ENCODE data around the gene ARMS2.
A peak's percentile ranks its signal among the peaks of the same experiment; 100 is the strongest.

ARMS2 gene

DNA sequence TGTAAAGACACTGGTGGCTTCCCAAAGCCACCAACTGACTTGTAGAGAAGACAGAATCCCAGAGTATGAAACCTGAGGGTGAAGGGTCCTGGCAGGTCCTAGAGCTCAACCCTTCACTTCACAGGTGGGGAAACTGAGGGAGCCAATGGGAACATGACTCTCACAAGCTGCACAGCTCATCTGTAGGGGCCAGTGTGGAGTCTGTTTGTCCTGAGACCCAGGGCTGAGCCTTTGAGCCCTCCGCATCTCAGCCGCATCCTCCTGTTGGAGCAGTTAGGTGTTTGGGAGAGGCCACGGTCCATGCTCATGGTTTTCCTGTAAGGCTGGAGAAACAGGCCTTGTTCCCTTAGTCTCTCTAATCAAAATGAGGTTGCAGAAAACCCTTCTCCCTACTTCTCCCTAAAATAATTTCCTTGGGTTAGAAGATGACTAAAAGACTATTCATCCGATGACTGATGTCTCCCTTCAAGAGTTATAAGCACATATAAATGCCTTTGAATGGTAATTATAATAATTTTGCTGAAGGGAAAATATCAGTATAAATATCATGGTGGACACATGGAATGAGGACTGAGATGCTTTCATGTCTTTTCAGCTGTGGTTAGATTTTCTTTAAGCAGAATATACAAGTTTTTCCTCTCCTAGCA is 17.2 kb downstream of the ARMS2 start:
- no peak for DNase-seq (ENCODE audit: low read depth in 2 of 2)

- DNase-seq (ENCODE audit: low read depth in 2 of 2): no peak
Measured at GRCh38 chr10:122473116-122473515, 18.7 kb downstream of the ARMS2 start.

DNA sequence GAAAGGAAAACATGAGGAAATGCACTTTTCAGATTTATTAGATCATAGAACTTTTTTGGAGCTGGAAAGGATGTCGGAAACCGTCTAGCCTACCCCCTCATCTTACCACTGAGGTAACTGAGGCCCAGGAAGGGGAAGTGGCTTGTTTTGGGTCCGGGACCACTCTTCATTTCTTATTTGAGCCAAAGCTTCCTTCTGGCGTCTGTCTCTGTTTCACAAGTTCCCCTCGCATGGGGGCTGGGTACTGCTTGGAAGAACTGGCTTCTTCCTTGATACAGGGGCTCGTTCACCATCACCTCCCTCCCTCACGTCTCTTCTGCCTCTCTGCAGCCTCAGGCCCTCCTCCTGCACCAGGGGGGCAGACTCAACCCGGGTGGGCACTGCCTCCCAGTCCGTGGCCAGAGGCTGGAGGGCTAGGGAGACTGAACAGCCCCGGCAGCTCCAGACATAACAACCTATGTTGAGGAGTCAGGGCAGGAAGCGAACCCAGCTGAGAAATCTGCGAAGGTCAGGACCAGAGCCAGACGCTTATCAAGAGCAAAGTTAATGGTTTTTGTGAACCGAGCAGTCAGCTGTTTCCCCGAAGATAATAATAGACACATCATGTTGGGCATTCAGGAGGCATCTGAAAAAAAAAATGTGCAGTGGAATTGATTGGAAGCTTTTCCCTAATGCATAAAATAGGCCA is 19.8 kb downstream of the ARMS2 start:
- DNase-seq (ENCODE audit: low read depth in 2 of 2): no peak

GRCh38 chr10:122475100-122475499 is 20.6 kb downstream of the ARMS2 start:
- no peak for DNase-seq (ENCODE audit: low read depth in 2 of 2)

DNA sequence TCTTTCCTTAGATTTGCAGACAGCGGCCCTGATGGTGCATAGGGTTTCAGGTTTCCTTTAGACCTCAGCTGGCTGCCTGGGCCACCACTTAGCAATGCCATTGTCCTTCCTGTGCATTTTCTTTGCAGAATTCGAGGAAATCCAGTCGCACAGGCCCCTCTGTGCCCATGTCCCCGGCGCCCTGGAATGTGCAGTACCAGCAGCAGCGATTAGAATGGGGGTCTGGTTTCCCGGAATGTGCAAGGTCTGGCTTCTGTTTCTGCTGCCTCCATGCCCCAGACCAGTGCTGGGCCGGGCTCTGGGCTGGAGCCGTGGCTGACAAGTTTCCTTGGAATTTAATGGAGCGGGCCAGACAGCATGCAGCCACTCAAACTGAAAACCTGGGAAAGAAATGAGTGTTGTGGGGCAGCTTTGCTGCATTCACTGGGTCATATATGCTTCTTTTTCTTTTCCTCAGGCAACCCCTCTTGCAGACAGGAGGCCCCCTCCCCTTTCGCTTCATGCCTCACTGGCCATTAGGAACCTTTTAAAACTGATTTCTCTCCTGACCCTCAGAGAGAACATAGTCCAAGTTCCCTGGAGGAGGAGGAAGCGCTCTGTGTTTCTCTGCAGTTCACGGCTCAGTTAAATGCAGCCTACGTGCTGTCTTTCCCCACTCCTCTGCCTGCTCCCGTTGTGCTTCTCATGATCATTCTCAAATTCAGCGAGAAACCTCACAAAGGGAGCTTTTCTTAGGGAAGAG is 21.3 kb downstream of the ARMS2 start:
- DNase-seq (ENCODE audit: low read depth in 2 of 2): no peak

DNA sequence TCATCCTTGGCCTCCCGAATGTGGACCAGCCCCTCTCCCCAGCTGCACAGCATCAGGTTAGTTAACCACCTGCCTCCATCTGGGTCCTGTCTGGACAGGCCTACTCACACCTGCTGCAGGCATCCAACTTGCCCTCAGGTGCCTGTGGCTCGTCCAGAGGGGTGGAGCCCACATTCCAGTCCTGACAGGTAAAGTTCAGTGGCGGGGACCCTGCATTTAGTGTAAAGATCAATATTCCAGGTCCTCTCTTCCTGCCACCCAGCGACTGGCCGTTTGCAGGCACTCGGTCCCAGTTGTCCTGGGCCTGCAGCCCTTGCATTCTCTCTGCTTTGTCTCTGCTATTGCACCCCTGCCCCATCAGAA is 21.9 kb downstream of the ARMS2 start:
- DNase-seq (ENCODE audit: low read depth in 2 of 2): no peak

DNA sequence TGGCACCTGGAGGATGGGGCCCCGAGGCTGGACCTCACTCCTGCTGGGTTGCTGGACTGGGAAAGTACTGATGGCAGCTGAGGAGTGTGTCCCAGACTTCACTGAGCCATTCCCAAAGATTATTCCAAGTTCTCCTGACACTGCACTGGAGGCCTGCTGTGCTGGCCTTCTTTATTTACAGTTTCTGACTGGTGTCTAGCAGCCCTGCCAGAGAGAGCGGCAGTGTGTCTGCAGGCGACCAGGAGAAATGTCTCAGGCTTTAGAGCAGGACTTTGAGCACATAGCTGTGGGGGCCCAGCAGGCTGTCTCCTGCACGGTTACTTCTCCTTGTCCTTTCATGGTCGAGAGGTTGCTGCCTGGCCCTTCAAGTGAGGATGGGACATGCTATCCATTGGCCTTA is 23.0 kb downstream of the ARMS2 start:
- DNase-seq (ENCODE audit: low read depth in 2 of 2): no peak

DNA sequence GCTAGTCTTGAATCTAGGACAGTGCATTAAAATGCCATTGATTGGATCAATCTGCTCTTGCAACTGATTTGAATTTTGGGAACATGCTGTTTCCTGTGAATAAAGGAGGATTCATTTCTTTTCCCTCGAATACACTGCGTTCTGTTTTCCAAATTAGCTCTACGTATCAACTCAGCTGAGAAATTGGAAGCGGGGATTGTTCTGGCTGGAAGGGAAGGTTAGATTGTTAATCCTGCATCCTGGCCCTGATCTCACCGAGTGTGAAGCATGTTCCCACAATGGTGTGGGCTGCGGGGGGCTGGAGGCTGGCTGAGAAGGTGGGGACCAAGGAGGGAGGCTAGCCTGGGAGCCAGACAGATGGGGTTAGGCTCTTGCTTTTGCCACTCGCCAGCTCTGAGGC is 24.5 kb downstream of the ARMS2 start:
- DNase-seq (ENCODE audit: low read depth in 2 of 2): no peak

DNA sequence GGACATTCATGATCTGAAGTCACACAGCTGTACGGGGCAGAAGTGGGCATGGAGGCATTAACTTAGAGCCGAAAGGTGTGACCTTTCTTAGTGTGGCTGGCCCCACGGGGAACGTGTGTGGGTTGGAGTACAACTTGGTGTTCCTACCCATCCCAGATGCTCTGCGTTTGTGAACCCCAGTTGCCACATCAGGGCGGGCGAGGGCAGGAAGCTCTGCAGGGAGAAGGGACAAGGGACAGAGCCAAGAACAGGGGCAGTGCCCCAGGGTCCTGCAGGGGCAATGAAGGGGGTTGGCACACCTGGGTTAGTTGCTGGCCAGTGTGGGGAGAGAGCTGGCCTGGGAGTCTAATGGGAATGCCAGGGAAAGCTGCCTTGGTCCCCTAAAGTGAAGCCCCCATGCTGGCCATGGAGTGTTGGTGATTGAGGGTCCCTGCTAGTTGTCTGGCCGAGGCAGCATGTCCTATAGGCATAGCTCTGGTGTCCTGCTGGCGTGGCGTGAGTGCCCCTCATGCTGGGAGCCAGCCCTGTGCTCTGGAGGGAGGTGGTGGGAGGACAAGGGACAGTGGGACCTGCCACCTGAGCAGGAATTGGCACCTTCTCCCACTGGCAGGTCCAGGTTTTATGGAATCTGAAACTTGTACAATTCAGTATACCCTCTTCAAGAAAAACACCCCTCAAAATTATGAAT is 25.8 kb downstream of the ARMS2 start:
- no peak for DNase-seq (ENCODE audit: low read depth in 2 of 2)

GRCh38 chr10:122481296-122482056 is 27.0 kb downstream of the ARMS2 start:
- no peak for DNase-seq (ENCODE audit: low read depth in 2 of 2)

- no peak for DNase-seq (ENCODE audit: low read depth in 2 of 2)
Measured at GRCh38 chr10:122484276-122485060, 30.0 kb downstream of the ARMS2 start.

DNA sequence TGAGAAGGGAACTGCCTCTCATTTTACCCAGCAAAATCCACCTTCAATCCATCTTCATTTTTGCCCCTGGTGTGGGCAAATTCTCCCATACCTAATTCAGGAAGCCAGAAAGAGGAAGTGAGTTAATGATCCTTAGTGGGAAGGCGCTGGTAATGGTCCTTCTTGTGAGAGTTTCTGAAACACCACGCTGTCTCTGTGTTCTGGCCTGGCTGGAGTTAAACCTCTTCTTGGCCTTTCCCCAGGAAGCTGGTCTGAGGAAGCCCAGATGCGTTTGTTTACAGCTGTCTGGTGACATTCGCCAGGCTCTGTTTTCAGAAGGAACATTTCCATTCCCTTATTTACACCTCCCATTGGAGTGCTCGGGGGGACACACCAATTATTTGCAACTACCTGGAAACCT is 31.2 kb downstream of the ARMS2 start:
- DNase-seq (ENCODE audit: low read depth in 2 of 2): no peak

DNA sequence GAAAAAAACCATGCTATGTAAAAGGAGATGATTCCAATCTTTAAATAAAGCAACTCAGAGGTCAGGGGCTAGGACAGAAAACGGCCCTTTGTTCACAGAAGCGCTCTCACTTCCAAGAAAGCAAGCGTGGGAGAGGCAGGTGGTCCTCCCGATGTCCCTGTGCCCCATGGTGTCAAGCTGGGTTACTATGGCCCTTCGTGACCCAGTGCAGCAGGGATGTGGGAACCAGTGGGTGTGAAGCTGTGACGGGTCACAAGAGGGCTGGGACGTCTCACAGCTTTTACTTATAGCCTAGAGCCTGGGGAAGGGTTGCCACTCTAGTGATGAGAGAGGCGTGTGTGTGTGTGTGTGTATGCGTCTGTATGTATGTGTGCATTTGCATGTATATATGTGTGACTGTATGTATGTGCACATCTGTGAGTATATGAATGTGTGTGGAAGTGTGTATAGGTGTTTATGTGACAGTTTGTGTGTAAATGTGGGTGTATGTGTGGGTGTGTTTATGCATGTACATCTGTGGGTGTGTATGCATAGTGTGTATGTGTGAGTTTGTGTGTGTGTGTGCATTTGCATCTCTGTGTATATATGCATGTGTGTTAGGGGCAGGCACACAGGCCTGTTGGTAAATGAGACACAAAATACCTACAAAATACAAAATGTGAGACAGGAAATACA is 32.1 kb downstream of the ARMS2 start:
- no peak for DNase-seq (ENCODE audit: low read depth in 2 of 2)

- DNase-seq (ENCODE audit: low read depth in 2 of 2): no peak
Measured at GRCh38 chr10:122487174-122487765, 32.8 kb downstream of the ARMS2 start.

DNA sequence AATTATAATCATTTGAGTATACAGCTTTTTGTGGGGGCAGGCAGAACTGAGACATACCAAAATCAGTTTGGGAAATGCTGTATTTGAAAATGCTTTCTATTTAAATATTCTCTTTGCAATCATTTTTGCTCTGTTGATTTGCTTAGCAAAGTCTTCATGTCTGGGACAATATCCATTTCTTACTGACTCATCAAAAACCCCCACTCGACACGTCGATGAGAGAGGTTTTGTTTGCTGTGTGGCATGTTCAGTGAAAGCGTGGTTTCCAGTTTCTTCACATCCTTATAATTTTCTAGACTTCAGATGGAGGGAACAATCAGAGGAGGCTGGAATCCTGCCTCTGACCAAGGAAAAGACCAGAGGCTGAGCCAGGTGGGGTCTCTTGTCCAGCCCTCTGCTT is 35.8 kb downstream of the ARMS2 start:
- DNase-seq (ENCODE audit: low read depth in 2 of 2): no peak

- peak; percentile 22 to 26 for DNase-seq (ENCODE audit: low read depth in 2 of 2)
Measured at GRCh38 chr10:122490786-122491680, 36.6 kb downstream of the ARMS2 start.

DNA sequence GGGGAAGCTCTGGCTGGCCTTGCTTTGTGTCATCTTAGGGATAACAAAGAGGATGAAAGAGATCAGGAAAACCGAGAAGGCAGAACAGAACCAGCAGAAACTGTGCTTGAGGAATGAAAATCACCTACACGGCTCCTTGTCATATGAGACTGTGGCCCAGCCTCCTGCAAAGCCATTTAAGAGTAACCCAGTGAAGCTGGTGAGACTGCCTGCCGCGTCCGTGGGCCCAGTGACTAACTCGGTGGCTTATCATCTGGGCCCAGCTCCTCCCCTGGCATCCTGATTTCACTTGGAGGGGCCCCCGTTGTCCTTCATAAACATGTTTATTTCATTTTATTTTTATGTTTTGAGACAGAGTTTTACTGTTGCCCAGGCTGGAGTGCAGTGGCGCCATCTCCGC is 37.6 kb downstream of the ARMS2 start:
- no peak for DNase-seq (ENCODE audit: low read depth in 2 of 2)

GRCh38 chr10:122492999-122493481 is 38.6 kb downstream of the ARMS2 start:
- DNase-seq (ENCODE audit: low read depth in 2 of 2): no peak

DNA sequence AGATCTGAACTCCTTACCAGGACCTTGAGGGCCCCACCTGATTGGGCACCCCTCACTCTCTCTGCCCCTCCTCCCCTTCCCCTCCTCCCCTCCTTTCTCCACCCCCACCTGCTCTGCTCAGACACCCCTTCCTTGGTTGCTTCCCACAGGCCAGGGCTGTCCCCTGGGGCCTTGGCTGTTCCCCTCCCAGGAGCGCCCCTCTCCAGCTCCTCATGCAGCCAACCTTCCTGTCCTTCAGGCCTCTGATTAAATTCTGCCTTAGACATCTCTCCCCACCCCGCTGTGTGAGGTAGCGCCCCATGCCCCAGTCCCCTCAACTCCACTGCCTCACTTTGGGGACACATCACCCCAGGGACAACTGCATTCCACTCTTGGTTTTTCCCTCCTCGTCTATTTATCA is 39.3 kb downstream of the ARMS2 start:
- DNase-seq (ENCODE audit: low read depth in 2 of 2): no peak
